Choroid plexus epithelial cell (primary cell): ENCODE results near the gene GALNT10.

ENCODE experiments used
- DNase-seq: peaks from one replicate; pipeline ENCODE4 v3.0.0-alpha.2; 2010; ENCODE audit warnings: low read depth
- H3K4me3 ChIP-seq: 2 replicates; pipeline ENCODE4 v1.5.1; 2011; ENCODE audit warnings: low read depth, mild to moderate bottlenecking, control low read depth, low read length, moderate library complexity
- CTCF ChIP-seq: conservative IDR thresholded peaks from 2 replicates; pipeline ENCODE4 v1.5.1; 2011; ENCODE audit warnings: low read depth, mild to moderate bottlenecking, control low read depth, inconsistent platforms, low read length, moderate library complexity

The GALNT10 gene

GRCh38 chr5:154397652-154398406 lies 207.3 kb downstream of the GALNT10 start:
- TF ChIP-seq CTCF: no peak
- no peak overlapping the region for H3K4me3 ChIP-seq
- no peak for DNase-seq

GRCh38 chr5:154400678-154401077 lies 210.1 kb downstream of the GALNT10 start:
- no peak for DNase-seq
- TF ChIP-seq CTCF: no peak
- no peak overlapping the region for H3K4me3 ChIP-seq

DNA sequence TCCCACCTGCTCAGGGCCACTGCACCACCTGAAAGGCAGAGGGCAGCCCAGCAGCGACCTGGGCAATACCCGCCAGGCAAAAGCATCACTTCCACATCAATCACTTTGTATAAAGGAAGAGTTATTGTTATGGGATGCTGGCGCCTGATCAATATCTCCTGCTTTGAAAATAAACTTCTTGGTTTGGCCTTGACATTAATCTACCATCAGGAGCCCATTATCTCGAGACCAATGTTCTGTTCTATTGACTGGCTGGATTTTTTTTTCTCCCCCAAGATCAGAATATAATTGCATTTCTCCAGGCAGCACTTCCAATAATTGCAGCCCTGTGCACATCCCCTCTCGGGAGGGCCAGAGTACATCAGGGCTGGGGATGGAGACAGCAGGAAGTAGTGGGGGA lies 210.8 kb downstream of the GALNT10 start:
- DNase-seq: no peak
- no peak for TF ChIP-seq CTCF

GRCh38 chr5:154401931-154402330 lies 211.4 kb downstream of the GALNT10 start:
- no peak overlapping the region for H3K4me3 ChIP-seq
- no peak for TF ChIP-seq CTCF
- DNase-seq: no peak

More for the DNA sequence above, 210.8 kb downstream of the GALNT10 start:
- H3K4me3 ChIP-seq: no peak overlapping the region

GRCh38 chr5:154402611-154403010 lies 212.1 kb downstream of the GALNT10 start:
- no peak for TF ChIP-seq CTCF
- H3K4me3 ChIP-seq: no peak overlapping the region

GRCh38 chr5:154403234-154403633 lies 212.7 kb downstream of the GALNT10 start:
- DNase-seq: no peak
- no peak for TF ChIP-seq CTCF
- no peak overlapping the region for H3K4me3 ChIP-seq

More at GRCh38 chr5:154402611-154403010, 212.1 kb downstream of the GALNT10 start:
- no peak for DNase-seq
